Measurements from ENCODE around the gene C5orf58. TPM values are rescaled to one million over a fixed set of nuclear protein-coding genes. Genes with fewer than 3 reads are reported as not detected.

The C5orf58 gene
- total and polyA plus RNA-seq, 9 of the 15 experiments (the other 6 are each of a cell fraction or from before 2014, with no cell fraction given): 1.5 to 7.6 (median 5.3) TPM

DNA sequence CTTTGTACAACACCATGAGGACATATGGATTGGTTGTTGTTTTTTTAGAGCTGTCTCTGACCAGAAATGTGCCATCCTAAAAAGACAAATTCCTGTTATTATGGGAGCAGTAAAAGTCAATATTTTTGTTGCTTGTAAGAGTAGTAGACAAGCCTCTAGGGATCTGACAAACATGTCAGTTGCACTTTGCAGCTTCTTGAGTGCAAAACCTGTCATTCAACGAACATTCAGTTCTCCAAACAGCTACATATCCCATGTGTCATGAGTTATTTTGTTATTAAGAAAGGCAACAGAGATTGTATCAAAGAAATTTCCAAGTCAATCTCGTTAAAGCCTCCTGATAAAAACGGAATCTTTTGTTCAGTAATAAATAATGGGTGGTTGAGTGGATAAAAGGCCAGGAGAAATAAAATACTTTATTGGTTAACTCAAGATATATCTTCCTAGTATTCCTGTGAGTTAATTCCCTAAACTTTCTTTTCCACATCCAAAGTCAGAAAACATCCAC lies 18.1 kb downstream of the C5orf58 start:
- DNase-seq (ENCODE audit: extremely low read depth in 1 of 4, low spot score in 3 of 4) (no peak), FAIRE-seq (no peak), ATAC-seq (no peak)
- Histone ChIP-seq H3K9me3 (replicated peaks; ENCODE audit: control insufficient read depth, insufficient read depth, low read depth, low read length) (no peaks in the 10 kb centered on the region), H3K4me1 (replicated peaks in 1 of 2; ENCODE audit: control insufficient read depth in 2 of 2, insufficient read depth in 2 of 2, low read length in 2 of 2) (peaks cover 0 to 28% of the 10 kb centered on the region in 2 experiments; a peak in 3 of 5 replicates), H3K27ac (ENCODE audit: extremely low read depth, low read depth, low read length) (no peak overlapping the region), H2AFZ (ENCODE audit: low read depth, low read length) (peak overlapping the region; percentile 37; the same call in 1 of the 2 replicates), H3K27me3 (ENCODE audit: control insufficient read depth in 2 of 2, insufficient read depth in 2 of 2, low read length in 2 of 2) (no peaks in the 10 kb centered on the region; a peak in 1 of 5 replicates), H3K79me2 (ENCODE audit: control insufficient read depth, insufficient read depth, low read length) (no peaks in the 10 kb centered on the region), H3K4me3 (no peak overlapping the region), H3K9me1 (ENCODE audit: control insufficient read depth, insufficient read depth, low read length) (no peaks in the 10 kb centered on the region), H3K36me3 (ENCODE audit: control insufficient read depth, insufficient read depth, low read length) (0 out of 3 replicates have a peak, but pooled peaks cover 3% of the 10 kb centered on the region), H3K9ac (ENCODE audit: insufficient read depth in 1 of 2, low read depth in 2 of 2, low read length in 2 of 2) (no peak overlapping the region), H4K20me1 (replicated peaks; ENCODE audit: control insufficient read depth, insufficient read depth, low read length) (no peaks in the 10 kb centered on the region), H3K4me2 (ENCODE audit: insufficient read depth, low read length) (no peak overlapping the region; the same call in 1 of the 2 replicates)
- ChIA-PET POLR2A (interaction anchor here (1.5 kb wide), 1 partner anchor 11 kb away, joined by 3 read pairs; no protein-coding TSS in a partner anchor), CTCF (ENCODE audit: low intra/inter-chr PET ratio) (no interaction called here)
- no TSS peak for BruUV-seq (replicated peaks)
- TF ChIP-seq, protein P1, sequence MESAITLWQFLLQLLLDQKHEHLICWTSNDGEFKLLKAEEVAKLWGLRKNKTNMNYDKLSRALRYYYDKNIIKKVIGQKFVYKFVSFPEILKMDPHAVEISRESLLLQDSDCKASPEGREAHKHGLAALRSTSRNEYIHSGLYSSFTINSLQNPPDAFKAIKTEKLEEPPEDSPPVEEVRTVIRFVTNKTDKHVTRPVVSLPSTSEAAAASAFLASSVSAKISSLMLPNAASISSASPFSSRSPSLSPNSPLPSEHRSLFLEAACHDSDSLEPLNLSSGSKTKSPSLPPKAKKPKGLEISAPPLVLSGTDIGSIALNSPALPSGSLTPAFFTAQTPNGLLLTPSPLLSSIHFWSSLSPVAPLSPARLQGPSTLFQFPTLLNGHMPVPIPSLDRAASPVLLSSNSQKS (CRISPR knock-in tag; IDR thresholded peaks at IDR 0.05): no peak
- TF ChIP-seq TEAD4 (IDR thresholded peaks at IDR 0.05; ENCODE audit: low read length) (0 out of 2 replicates have a peak, but pooled peaks have one; percentile 28), TEAD4 (CRISPR knock-in tag; IDR thresholded peaks at IDR 0.05; ENCODE audit: borderline replicate concordance) (no peak), IRF2 (CRISPR knock-in tag; IDR thresholded peaks at IDR 0.05) (no peak), NR1H2 (CRISPR knock-in tag; IDR thresholded peaks at IDR 0.05) (no peak)
- in situ Hi-C loops (cut with MboI): no loop called here
- WGBS (ENCODE audit: insufficient coverage, low coverage, missing lambda C conversion rate): 5% methylated on average over 3 of the region's 3 CpGs
- intact Hi-C loops (cut with micrococcal nuclease): no loop called here
